Camera-type eye (tissue), 1 donor: ENCODE data around the gene JMJD8. TPM values are rescaled to one million over a fixed set of nuclear protein-coding genes. Genes with fewer than 3 reads are reported as not detected.

Experiments used
- total RNA-seq: library from RNA; depleted of rRNA; stranded (reverse); fragments of >200 nt; gene quantifications from one replicate; pipeline ENCODE4 v1.2.3, GENCODE V29; 2014

Gene JMJD8
- 43.3 TPM for total RNA-seq

DNA sequence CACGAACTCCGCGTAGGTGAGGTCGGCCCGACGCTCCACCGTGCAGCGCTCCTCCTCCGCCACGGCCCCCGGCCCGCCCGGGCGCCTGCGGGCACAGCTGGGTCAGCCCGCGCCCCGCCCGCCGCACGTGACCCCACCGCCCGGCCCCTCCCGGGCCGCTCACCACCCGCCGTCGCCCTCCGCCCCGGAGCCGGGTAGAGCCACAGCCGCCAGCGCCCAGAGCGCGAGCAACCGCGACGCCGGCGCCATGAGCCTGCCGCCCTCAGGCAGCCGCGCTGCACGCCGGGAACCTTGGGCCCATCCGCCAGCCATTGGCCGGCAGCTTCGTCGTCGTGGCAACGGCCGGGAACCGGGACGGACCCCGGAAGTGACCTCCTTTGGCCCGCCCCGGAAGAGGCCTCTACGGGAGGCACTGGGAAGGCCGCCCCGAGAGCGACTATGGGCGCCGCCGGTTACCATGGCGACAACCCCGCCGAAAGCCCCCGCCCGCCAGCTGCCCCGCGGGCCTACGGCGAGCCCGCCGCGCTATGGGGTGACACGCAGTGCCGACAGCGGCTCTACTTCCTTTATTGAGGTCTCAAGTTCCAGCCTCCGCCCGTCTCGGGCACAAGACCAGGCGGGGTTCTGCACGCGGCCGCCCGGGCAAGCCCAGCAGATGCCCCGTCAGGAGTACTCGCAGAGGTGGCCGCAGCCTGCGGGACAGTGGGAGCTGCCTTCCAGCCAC lies at the start of gene JMJD8:
TSS of gene JMJD8 (minus strand) at position 264 of the 724 bp plus-strand sequence. CDS start at position 249, 15 bp downstream.

DNA sequence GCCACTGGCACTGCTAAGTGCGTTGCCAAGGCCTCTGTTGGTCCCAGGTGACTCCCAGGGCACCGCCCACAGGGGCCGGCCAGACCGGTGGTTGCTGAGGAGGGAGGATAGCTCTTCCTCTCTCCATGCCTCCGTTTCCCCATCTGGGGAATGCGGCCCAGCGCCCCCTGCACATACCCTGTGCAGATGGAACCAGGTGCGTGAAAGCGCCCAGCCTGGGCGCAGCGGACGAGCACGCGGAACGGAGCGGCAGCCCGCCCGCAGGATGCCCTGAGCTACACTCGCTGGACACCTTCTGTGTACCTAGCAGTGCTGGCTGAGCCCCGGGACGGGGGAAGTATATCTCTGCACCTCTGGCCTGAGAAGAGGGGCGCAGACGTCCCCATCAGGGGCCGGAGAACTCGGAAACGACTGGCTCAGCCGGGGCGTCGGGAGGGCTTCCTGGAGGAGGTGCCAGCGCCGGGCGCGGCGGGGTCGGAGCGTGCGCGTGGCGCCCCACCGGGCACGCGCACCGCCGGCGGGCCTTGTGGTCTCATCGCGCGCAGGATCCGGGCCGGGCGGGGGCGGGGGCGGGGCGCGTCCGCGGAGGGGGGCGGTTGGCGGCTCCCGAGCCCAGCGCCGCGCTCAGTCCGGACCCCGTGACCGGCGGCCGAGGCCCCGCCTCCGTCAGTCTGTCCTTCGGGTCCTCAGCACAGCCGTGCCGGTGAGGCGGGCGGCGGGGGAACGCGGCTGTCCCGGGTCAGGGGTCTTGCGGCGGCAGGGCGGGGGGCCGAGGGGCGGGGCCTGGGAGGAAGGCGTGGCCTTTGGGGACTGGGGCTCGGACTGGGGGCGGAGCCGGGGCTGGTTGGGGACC lies 42.5 kb upstream of the JMJD8 start, which contains the start of the genes CCDC78 and HAGHL:
TSS of gene CCDC78 (minus strand) at position 6 of the 853 bp plus-strand sequence. CDS start 76 bp downstream, outside the sequence.
TSS of gene HAGHL (plus strand) at position 669 of the 853 bp plus-strand sequence. CDS start 404 bp downstream, outside the sequence.

DNA sequence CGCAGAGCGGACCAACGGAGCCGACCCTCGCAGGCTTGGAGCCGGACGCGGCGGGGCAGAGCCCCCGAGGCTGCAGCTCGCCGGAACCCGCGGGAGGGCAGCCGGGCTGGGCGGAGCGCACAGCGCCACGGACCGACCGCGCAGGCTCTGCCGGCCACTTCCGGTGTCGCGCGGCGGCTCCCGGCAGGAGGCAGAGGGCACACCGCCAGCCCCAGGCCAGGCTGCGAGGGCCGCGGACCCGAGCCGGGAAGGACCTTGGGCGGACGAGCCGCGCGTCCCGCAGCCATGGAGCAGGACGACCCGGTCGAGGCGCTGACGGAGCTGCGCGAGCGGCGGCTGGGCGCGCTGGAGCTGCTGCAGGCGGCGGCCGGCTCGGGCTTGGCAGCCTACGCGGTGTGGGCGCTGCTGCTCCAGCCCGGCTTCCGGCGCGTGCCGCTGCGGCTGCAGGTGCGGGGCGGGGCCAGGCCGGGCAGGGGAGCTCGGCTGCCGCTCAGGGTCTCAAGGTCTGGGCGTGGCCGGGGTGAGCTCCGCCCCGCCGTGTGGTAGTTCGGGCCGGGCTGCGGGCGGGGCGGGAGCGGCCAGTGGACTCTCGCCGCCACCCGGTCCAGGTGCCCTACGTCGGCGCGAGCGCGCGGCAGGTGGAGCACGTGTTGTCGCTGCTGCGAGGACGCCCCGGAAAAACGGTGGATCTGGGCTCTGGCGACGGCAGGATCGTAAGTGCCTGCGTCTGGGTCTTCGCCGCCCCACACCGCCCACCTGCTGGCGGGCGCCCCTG lies 37.0 kb upstream of the JMJD8 start, which contains the start of gene ANTKMT:
TSS of gene ANTKMT (plus strand) at position 157 of the 775 bp plus-strand sequence. CDS start at position 286, 129 bp downstream.

DNA sequence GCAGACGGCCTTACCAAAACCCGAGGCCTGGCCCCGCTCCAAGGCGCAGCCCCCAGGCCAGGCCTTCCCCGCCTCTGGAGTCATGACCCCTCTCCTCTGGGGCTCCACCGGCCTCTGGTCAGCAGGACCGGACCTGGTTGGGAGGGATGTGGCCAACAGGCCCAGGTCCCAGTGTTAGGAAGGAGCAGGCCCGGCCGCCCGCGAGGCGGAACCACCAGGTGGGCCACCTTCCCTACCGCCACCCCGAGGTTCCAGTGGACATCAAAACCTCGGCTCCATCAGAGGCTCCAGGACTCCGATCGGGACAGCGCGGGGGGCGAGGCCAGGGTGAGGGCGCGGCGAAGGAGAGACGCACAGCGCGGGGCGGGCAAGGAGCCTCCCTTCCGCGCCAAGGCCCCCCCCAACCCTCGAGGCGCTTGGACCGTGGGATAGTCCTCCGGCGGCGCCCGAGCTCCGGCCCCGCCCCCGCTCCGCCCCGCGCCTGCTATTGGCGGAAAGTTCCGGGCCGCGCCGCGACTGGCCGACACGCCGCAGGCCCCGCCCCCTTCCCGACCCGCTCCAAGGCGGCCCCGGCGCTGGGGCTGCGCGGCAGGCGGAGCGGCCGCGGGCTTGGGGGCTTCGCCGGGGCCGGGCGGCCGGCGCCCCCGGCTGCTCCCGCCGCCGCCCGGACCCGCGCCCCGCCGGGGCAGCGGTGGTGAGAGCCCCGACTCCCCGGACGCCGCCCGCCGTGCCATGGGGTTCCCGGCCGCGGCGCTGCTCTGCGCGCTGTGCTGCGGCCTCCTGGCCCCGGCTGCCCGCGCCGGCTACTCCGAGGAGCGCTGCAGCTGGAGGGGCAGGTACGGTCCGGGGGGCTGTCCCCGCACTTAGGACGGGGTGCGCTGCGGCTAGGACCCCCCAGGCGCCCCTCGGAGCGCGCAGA lies 30.7 kb upstream of the JMJD8 start, which contains the start of gene METRN:
TSS of gene METRN (plus strand) at position 561 of the 919 bp plus-strand sequence. CDS start at position 733, 172 bp downstream.

DNA sequence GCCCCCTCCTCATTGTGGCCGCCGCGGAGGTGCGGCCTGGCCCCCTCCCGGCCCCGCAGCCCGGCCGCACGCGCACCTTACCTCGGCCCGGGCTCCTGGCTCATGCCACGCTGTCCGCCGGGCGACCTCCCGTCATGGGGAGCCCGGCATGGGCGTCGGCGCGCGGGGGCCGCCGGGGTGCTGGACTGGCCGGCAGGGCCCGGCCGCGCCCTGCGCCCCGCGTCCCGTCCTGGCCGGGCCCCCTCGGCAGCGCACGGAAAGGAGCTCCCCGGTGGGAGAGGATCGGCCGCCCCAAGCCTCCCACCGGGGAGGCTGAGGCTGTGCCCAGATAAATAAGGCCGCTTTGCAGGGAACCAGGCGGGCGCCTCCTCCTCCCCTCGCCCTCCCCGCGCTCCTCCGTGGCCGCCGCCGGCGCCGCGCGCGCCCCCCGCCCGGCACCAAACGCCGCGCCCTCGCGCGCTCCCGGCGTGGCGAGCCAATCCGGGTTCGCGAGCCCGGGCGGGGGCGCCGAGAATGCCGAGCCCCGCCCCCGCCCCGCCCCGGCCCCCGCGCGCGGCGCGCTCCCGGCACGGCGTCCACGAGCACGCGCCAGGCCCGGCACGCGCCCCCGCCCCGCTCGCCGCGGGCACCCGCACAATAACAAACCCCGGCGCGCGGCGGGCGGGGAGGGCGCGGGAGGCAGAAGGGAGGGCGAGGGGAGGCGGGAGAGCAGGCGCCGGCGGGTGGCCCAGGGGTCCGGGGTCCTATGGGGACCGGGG lies 21.5 kb upstream of the JMJD8 start, which contains the start of gene FBXL16:
TSS of gene FBXL16 (minus strand) at position 371 of the 758 bp plus-strand sequence. CDS start 8,396 bp downstream, outside the sequence.

GRCh38 chr16:679814-680624 lies 4.1 kb downstream of the JMJD8 start, which contains the start of gene STUB1:
STUB1 (plus strand) TSS chr16:680410; CDS start chr16:680526, 116 bp downstream.

GRCh38 chr16:674968-675883 lies 8.9 kb downstream of the JMJD8 start, which contains the start of gene RHBDL1:
RHBDL1 (plus strand) TSS chr16:675671; CDS start chr16:675791, 120 bp downstream.

DNA sequence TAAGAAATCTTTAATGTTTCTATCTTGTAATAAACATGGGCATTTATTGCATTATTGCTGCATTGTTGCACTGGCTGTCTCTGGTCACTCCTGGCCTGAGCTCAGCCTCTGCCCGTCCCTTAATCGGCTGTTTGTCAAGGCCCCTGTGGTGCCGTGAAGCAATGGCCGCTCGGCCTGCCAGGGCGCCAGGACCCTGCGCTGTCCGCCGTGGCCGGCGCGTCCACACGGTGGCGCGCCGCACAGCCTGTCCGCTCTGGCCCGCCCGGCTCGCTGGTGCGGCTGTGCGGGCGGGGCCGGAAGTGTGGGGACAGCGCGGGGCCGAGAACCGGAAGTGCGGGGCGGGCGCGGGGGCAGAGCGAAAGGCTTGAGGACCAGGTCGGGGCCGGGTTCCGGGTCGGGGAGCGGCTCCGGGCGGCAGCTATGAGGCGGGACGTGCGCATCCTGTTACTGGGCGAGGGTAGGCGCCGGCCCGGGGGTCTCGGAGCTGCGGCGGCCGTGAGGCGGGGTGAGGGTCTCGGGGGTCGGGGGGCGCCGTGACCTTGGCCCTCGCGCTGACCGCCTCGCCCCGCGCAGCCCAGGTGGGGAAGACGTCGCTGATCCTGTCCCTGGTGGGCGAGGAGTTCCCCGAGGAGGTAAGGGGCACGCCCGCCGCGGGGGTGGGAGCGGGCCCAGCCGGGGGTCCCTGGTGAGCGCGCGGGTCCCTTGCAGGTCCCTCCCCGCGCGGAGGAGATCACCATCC lies 16.2 kb downstream of the JMJD8 start, which contains the start of gene RHOT2:
TSS of gene RHOT2 (plus strand) at position 353 of the 739 bp plus-strand sequence. CDS start at position 421, 68 bp downstream.

GRCh38 chr16:648781-649589 lies 35.1 kb downstream of the JMJD8 start, which contains the start of gene WDR90:
WDR90 (plus strand) TSS chr16:649365; CDS start chr16:649417, 52 bp downstream.

DNA sequence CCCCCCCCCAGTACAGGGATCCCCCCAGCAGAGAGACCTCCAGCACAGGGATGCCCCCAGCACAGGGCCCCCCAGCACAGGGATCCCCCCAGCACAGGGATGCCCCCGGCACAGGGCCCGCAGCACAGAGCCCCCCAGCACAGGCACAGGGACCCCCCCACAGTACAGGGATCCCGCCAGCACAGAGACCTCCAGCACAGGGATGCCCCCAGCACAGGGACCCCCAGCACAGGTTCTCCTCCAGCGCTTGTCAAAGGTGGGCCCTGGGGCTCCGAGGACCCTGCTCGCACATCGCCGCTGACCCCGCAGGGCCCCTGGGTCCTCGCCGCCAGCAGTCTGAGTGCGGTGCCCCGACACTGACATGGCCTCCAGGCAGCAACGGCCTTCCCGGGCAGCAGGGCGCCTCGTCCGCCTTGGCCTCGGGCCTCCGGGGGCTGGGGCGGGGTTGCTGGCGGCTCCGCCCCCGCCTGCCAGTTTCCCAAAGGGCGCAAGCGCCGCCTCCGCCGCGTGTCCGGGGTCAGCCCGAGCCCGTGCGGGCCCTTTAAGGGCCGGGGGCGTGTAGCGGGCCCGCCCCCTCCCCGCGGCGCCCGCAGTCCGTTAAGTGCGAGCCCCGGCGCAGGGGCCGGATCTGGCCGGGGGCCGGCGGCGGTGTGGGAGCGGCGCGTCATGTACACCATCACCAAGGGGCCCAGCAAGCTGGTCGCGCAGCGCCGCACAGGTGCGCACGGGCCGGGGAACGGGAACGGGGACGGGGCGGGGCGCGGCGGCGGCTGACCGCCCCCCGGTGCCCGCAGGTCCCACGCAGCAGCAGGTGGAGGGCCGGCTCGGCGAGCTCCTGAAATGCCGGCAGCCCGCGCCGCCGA lies 42.6 kb downstream of the JMJD8 start, which contains the start of gene MCRIP2:
TSS of gene MCRIP2 (plus strand) at position 503 of the 863 bp plus-strand sequence. CDS start at position 667, 164 bp downstream.

GRCh38 chr16:636206-637080 lies 47.7 kb downstream of the JMJD8 start, which contains the start of gene METTL26:
METTL26 (minus strand) TSS chr16:636305; CDS start chr16:636290, 15 bp downstream.

